H4 (cell line): ENCODE data around the gene TMEM200C. TPM values are rescaled to one million over a fixed set of nuclear protein-coding genes. Genes with fewer than 3 reads are reported as not detected.

ENCODE experiments used
- DNase-seq: peaks from one replicate; pipeline ENCODE4 v3.0.0-alpha.2; 2015; ENCODE audit warnings: low spot score
- total RNA-seq: library from RNA; depleted of rRNA; stranded (reverse); fragments of >200 nt; shearing (Covaris generic); gene quantifications from 2 replicates; pipeline ENCODE4 v1.2.3, GENCODE V29; 2014; rRNA removed

TMEM200C gene
- total RNA-seq = 0.31 and 0.35 TPM in 2 replicates

GRCh38 chr18:5895299-5895875, at the start of gene TMEM200C:
Gene TMEM200C, minus strand, starts transcription at chr18:5895522. Its CDS starts 3,459 bp downstream, at chr18:5892063.
- no peak for DNase-seq

GRCh38 chr18:5944448-5944847, 49.1 kb upstream of the TMEM200C start:
- no peak for DNase-seq

GRCh38 chr18:5943514-5943913, 48.2 kb upstream of the TMEM200C start:
- no peak for DNase-seq

- no peak for DNase-seq
These were observed 47.3 kb upstream of the TMEM200C start for GRCh38 chr18:5942591-5942990.

GRCh38 chr18:5941890-5942289, 46.6 kb upstream of the TMEM200C start:
- DNase-seq = no peak

- DNase-seq = no peak
These were observed 44.7 kb upstream of the TMEM200C start for GRCh38 chr18:5939801-5940667.

- DNase-seq = no peak
These were observed 42.5 kb upstream of the TMEM200C start for GRCh38 chr18:5937795-5938194.

GRCh38 chr18:5937121-5937520, 41.8 kb upstream of the TMEM200C start:
- no peak for DNase-seq

- no peak for DNase-seq
These were observed 35.5 kb upstream of the TMEM200C start for GRCh38 chr18:5930789-5931188.

- no peak for DNase-seq
These were observed 23.0 kb upstream of the TMEM200C start for GRCh38 chr18:5918205-5918858.

- no peak for DNase-seq
These were observed 19.6 kb upstream of the TMEM200C start for GRCh38 chr18:5914951-5915350.

GRCh38 chr18:5914016-5914415, 18.7 kb upstream of the TMEM200C start:
- DNase-seq = no peak

- no peak for DNase-seq
These were observed 17.2 kb upstream of the TMEM200C start for GRCh38 chr18:5912566-5912965.

GRCh38 chr18:5909125-5909524, 13.8 kb upstream of the TMEM200C start:
- DNase-seq = no peak

- DNase-seq = no peak
These were observed 8.1 kb upstream of the TMEM200C start for GRCh38 chr18:5903386-5903785.

GRCh38 chr18:5900262-5900661, 4.9 kb upstream of the TMEM200C start:
- peak; percentile 71 for DNase-seq

- DNase-seq = peak; percentile 11
These were observed 4.5 kb upstream of the TMEM200C start for GRCh38 chr18:5899835-5900234.

GRCh38 chr18:5895876-5896740, 786 bp upstream of the TMEM200C start:
- DNase-seq = no peak

GRCh38 chr18:5894611-5895298, 567 bp downstream of the TMEM200C start:
- DNase-seq = no peak

- DNase-seq = no peak
These were observed 1.2 kb downstream of the TMEM200C start for GRCh38 chr18:5893956-5894610.
